Measurements from ENCODE around the gene STXBP6. TPM values are rescaled to one million over a fixed set of nuclear protein-coding genes. Genes with fewer than 3 reads are reported as not detected.

Gene STXBP6
- polyA plus RNA-seq, 1 donor from 2014 or later = 14.6 TPM

DNA sequence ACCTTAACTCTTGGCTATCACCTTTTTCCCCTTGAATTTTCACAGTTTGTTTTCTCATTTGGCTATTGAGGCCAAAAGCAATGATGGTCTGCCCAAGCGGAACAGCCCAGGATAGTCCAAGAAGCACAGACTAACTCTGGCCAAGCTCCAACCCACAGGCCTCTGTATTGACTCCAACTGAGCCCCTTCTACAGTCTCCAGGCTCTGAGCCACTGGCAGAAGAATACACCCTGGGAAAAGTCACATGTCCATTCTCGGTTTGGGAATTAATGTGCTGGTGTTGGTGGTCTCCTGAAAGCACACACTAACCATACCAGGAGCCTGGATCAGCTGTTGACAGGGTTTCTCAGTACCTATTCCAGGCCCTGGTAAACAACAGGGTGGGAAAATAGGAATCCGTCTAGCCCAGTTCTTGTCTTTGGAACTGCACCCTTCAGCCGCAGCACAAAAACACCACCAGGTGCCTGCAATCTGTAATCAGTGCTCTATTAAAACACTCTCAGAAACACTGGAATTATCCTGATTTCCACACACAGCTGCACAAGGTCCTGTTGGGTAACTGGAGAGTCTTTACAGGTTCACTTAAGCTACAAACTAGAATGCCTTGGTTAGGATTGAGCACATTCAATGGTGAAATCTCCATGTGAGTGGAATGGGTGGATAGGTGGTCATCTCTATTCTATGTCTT lies 63.6 kb downstream of the STXBP6 start:
- Histone ChIP-seq H3K9ac (ENCODE audit: low read length) (no peak overlapping the region), H3K27ac (ENCODE audit: low read length) (no peak overlapping the region), H3K27me3 (ENCODE audit: insufficient read depth, low read depth, low read length) (no peaks in the 10 kb centered on the region), H2AFZ (ENCODE audit: low read depth, low read length) (no peak overlapping the region), H3K9me3 (ENCODE audit: low read length) (no peaks in the 10 kb centered on the region), H3K4me2 (ENCODE audit: low read length) (no peak overlapping the region), H3K9me2 (ENCODE audit: insufficient read depth, low read length) (no peaks in the 10 kb centered on the region), H3K4me3 (ENCODE audit: low read length) (no peak overlapping the region), H3K36me3 (ENCODE audit: insufficient read depth, low read length) (no peaks in the 10 kb centered on the region), H3F3A (ENCODE audit: insufficient read depth, low read length, poor library complexity, severe bottlenecking) (no peaks in the 10 kb centered on the region), H4K20me1 (ENCODE audit: insufficient read depth) (no peaks in the 10 kb centered on the region), H3K79me2 (replicated peaks; ENCODE audit: insufficient read depth, low read length) (no peaks in the 10 kb centered on the region)
- TF ChIP-seq, protein P1, sequence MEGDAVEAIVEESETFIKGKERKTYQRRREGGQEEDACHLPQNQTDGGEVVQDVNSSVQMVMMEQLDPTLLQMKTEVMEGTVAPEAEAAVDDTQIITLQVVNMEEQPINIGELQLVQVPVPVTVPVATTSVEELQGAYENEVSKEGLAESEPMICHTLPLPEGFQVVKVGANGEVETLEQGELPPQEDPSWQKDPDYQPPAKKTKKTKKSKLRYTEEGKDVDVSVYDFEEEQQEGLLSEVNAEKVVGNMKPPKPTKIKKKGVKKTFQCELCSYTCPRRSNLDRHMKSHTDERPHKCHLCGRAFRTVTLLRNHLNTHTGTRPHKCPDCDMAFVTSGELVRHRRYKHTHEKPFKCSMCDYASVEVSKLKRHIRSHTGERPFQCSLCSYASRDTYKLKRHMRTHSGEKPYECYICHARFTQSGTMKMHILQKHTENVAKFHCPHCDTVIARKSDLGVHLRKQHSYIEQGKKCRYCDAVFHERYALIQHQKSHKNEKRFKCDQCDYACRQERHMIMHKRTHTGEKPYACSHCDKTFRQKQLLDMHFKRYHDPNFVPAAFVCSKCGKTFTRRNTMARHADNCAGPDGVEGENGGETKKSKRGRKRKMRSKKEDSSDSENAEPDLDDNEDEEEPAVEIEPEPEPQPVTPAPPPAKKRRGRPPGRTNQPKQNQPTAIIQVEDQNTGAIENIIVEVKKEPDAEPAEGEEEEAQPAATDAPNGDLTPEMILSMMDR (IDR thresholded peaks at IDR 0.05; ENCODE audit: poor library complexity, severe bottlenecking) = no peak
- TF ChIP-seq TAF1 (IDR thresholded peaks at IDR 0.05; ENCODE audit: low read depth) (no peak), SMC3 (conservative IDR thresholded peaks at IDR 0.05; ENCODE audit: poor library complexity) (no peak), EZH2 (IDR thresholded peaks at IDR 0.05; ENCODE audit: borderline replicate concordance, insufficient read depth, low read length, poor library complexity, severe bottlenecking) (no peak), EP300 (conservative IDR thresholded peaks at IDR 0.05; ENCODE audit: poor library complexity, severe bottlenecking) (no peak), RAD21 (conservative IDR thresholded peaks at IDR 0.05) (no peak), MXI1 (conservative IDR thresholded peaks at IDR 0.05; ENCODE audit: poor library complexity, severe bottlenecking) (no peak), POLR2AphosphoS5 (IDR thresholded peaks at IDR 0.05) (no peak)
- TF ChIP-seq, protein P2, sequence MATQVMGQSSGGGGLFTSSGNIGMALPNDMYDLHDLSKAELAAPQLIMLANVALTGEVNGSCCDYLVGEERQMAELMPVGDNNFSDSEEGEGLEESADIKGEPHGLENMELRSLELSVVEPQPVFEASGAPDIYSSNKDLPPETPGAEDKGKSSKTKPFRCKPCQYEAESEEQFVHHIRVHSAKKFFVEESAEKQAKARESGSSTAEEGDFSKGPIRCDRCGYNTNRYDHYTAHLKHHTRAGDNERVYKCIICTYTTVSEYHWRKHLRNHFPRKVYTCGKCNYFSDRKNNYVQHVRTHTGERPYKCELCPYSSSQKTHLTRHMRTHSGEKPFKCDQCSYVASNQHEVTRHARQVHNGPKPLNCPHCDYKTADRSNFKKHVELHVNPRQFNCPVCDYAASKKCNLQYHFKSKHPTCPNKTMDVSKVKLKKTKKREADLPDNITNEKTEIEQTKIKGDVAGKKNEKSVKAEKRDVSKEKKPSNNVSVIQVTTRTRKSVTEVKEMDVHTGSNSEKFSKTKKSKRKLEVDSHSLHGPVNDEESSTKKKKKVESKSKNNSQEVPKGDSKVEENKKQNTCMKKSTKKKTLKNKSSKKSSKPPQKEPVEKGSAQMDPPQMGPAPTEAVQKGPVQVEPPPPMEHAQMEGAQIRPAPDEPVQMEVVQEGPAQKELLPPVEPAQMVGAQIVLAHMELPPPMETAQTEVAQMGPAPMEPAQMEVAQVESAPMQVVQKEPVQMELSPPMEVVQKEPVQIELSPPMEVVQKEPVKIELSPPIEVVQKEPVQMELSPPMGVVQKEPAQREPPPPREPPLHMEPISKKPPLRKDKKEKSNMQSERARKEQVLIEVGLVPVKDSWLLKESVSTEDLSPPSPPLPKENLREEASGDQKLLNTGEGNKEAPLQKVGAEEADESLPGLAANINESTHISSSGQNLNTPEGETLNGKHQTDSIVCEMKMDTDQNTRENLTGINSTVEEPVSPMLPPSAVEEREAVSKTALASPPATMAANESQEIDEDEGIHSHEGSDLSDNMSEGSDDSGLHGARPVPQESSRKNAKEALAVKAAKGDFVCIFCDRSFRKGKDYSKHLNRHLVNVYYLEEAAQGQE (IDR thresholded peaks at IDR 0.05; ENCODE audit: borderline replicate concordance) = no peak

DNA sequence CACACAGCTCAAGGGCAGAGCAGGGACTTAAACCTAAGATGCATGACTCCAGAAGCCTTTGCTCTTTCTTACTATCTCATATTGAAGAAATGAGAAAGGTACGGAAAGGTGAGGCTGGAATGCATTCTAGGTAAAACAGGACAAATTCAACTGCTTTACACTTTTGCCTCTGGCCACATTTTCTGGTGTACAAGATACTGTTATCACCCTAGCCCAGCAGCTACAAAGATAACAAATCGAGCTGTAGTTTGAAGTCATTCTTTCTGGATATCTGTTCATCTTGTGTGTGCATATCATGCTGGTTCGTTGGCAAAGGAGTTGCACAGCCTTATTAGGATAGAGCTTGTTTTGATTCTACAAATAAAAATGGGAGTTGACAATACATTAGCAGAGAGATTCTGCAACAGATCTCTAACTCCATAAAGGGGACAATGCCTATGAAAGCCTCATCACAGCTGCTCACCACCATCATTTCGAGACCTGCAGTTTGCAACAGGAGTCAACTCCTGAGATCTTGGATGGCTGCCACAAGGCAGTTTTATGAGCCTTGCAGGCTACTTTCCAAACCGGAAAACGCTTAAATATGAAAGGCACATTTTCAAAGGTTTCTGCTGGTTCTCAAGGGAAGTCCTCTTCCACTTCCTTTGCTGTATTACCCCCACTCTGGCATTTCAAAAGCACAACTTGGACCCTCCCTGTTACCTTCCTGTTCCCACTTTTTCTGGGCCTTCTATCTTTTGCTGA lies 64.9 kb downstream of the STXBP6 start:
- no peaks in the 10 kb centered on the region for H4K20me1 ChIP-seq (ENCODE audit: insufficient read depth)
- H3F3A ChIP-seq (ENCODE audit: insufficient read depth, low read length, poor library complexity, severe bottlenecking) = no peaks in the 10 kb centered on the region
- H3K4me2 ChIP-seq (ENCODE audit: low read length) = no peak overlapping the region
- no peaks in the 10 kb centered on the region for H3K9me3 ChIP-seq (ENCODE audit: low read length)
- no peak overlapping the region for H3K4me3 ChIP-seq (ENCODE audit: low read length)
- H3K9ac ChIP-seq (ENCODE audit: low read length) = no peak overlapping the region
- H3K9me2 ChIP-seq (ENCODE audit: insufficient read depth, low read length) = no peaks in the 10 kb centered on the region
- no peak for TF ChIP-seq MXI1 (conservative IDR thresholded peaks at IDR 0.05; ENCODE audit: poor library complexity, severe bottlenecking)
- TF ChIP-seq, protein P2 (IDR thresholded peaks at IDR 0.05; ENCODE audit: borderline replicate concordance) = no peak
- no peak for TF ChIP-seq EZH2 (IDR thresholded peaks at IDR 0.05; ENCODE audit: borderline replicate concordance, insufficient read depth, low read length, poor library complexity, severe bottlenecking)
- no peak for TF ChIP-seq POLR2AphosphoS5 (IDR thresholded peaks at IDR 0.05)
- no peak for TF ChIP-seq EP300 (conservative IDR thresholded peaks at IDR 0.05; ENCODE audit: poor library complexity, severe bottlenecking)
- TF ChIP-seq, protein P1 (IDR thresholded peaks at IDR 0.05; ENCODE audit: poor library complexity, severe bottlenecking) = no peak
- H3K36me3 ChIP-seq (ENCODE audit: insufficient read depth, low read length) = no peaks in the 10 kb centered on the region
- no peaks in the 10 kb centered on the region for H3K79me2 ChIP-seq (replicated peaks; ENCODE audit: insufficient read depth, low read length)
- no peak overlapping the region for H2AFZ ChIP-seq (ENCODE audit: low read depth, low read length)
- no peaks in the 10 kb centered on the region for H3K27me3 ChIP-seq (ENCODE audit: insufficient read depth, low read depth, low read length)
- H3K27ac ChIP-seq (ENCODE audit: low read length) = no peak overlapping the region

Data from neural cell (in vitro differentiated cells).